Left ventricle myocardium inferior (tissue), 1 donor: ENCODE data around the gene CGB2. TPM values are rescaled to one million over a fixed set of nuclear protein-coding genes. Genes with fewer than 3 reads are reported as not detected.
A peak's percentile ranks its signal among the peaks of the same experiment; 100 is the strongest.
"Not testable (repeated sequence)": the region's sequence is repeated elsewhere in the genome, so short reads cannot be mapped to it uniquely, and the experiment has no call there.

Source experiments
- DNase-seq: peaks from one replicate; pipeline ENCODE4 v3.0.0-alpha.2; 2020
- H3K27ac ChIP-seq: fragments of 200-600 bp; replicated peaks from 2 replicates; pipeline ENCODE4 v1.8.0; 2021
- H3K27me3 ChIP-seq: fragments of 200-600 bp; 2 replicates; pipeline ENCODE4 v1.8.0; 2021; ENCODE audit warnings: low read depth
- H3K36me3 ChIP-seq: fragments of 200-600 bp; 2 replicates; pipeline ENCODE4 v1.8.0; 2021
- H3K4me1 ChIP-seq: fragments of 200-600 bp; 2 replicates; pipeline ENCODE4 v1.8.0; 2021
- H3K4me3 ChIP-seq: fragments of 200-600 bp; 2 replicates; pipeline ENCODE4 v1.8.0; 2021; ENCODE audit warnings: mild to moderate bottlenecking, moderate library complexity
- H3K9me3 ChIP-seq: fragments of 200-600 bp; replicated peaks from 2 replicates; pipeline ENCODE4 v1.8.0; 2021
- intact Hi-C: fragments of 100-400 bp; cut with micrococcal nuclease; formaldehyde crosslinking; loops from one replicate; pipeline ENCODE4 v1.11.0; 2022
- total RNA-seq: library from RNA; stranded (reverse); fragmentation: NEBNext Ultra II Directional; extraction: Animal tissue kit (Norgen Biotek cat#: 25700); gene quantifications from one replicate; pipeline ENCODE4 v1.2.1, GENCODE V29; 2021
- TF ChIP-seq, protein P1 (sequence below): fragments of 200-600 bp; IDR thresholded peaks from 2 replicates; pipeline ENCODE4 v1.8.0; 2021; ENCODE audit warnings: antibody characterized with exemption, mild to moderate bottlenecking, borderline replicate concordance
- donor health status: DM: no; HTN: yes; CAD: no; lungs with severe emphysema.

The CGB2 gene
- total RNA-seq, 1 donor from 2014 or later: not detected

DNA sequence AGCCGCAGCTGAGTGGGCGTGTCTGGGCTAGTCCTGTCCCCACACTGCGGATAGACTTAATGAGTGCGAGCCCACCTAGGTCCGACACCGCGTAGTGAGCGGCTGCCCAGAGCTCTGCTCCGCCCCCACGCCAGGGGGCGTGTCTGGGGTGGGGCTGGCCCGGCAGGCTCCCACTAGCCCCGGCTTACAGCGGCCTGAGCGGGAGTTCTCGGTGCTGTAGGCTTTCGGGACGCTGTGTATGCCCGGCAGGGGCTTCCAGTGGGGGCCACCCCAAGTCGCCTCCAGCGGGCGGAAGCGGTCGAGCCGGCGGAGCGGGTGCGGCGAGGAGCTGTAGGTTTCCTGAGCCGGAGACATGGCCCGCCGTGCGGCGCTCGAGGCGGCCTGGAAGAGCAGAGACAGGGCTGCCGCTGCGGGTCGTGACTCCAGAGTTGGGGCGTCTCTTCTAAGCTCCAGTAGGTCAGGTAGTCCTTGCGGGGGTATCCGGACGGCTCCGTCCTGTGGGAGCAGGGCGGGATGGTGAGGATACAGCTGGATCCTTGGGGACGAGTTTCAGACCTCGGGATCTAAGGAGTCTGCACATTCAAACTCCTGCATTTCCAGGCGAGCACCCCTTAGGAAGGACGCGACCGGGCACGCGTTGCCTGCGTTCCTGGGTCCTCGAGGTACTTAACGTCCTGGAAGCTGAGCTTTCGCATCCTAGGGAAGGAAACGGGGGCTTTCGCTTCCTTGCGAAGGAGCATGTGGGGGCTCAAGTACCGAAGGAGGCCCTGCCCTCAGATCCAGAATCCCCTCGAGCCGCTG lies 24.6 kb downstream of the CGB2 start:
- Histone ChIP-seq H3K27me3 (peaks cover 38% of the 10 kb centered on the region), H3K9me3 (no peaks in the 10 kb centered on the region), H3K4me3 (peak overlapping the region; percentile 72), H3K27ac (no peak overlapping the region), H3K36me3 (no peaks in the 10 kb centered on the region), H3K4me1 (peaks cover 22% of the 10 kb centered on the region)
- intact Hi-C loops: no loop called here
- TF ChIP-seq, protein P1, sequence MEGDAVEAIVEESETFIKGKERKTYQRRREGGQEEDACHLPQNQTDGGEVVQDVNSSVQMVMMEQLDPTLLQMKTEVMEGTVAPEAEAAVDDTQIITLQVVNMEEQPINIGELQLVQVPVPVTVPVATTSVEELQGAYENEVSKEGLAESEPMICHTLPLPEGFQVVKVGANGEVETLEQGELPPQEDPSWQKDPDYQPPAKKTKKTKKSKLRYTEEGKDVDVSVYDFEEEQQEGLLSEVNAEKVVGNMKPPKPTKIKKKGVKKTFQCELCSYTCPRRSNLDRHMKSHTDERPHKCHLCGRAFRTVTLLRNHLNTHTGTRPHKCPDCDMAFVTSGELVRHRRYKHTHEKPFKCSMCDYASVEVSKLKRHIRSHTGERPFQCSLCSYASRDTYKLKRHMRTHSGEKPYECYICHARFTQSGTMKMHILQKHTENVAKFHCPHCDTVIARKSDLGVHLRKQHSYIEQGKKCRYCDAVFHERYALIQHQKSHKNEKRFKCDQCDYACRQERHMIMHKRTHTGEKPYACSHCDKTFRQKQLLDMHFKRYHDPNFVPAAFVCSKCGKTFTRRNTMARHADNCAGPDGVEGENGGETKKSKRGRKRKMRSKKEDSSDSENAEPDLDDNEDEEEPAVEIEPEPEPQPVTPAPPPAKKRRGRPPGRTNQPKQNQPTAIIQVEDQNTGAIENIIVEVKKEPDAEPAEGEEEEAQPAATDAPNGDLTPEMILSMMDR: peak; percentile 56
- peak; percentile 55 for DNase-seq

DNA sequence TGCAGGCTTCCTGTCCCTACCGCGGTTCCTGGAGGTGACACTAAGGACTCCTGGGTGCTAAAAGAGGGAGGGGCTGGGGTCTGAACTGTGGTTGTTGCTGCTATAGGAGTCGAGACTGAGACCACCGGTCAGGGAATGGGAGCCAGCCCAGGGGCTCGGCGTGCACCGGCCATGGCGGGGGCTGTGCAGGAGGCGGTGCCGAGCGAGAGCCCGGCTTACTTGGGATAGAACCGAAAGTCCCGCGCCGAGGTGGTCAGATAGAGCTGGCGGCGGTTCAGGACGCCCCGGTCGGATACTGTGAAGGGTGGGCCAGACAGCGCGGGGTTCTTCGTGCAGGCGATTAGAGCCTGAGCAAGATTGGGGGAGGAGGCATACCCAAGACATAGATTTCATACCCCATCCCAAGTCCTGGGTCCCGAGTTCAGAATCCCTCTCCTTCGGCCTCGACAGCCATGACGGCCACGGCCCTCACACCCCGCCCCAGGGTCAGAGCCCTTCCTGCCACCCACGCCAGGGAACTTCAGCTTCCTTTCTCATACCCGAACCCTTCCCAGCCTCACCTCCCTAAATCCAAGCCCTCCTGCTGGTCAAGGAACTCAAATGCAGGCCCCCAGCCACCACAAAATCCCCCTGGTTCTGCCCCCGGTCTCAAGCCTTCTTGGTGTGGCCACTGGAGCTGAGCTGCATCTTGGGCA lies 25.4 kb downstream of the CGB2 start:
- intact Hi-C loops, H3K9me3 ChIP-seq, DNase-seq, H3K27ac ChIP-seq, H3K36me3 ChIP-seq: not testable (repeated sequence)
- H3K4me3 ChIP-seq: peak overlapping the region; percentile 72
- peaks cover 22% of the 10 kb centered on the region for H3K4me1 ChIP-seq
- H3K27me3 ChIP-seq: peaks cover 45% of the 10 kb centered on the region

DNA sequence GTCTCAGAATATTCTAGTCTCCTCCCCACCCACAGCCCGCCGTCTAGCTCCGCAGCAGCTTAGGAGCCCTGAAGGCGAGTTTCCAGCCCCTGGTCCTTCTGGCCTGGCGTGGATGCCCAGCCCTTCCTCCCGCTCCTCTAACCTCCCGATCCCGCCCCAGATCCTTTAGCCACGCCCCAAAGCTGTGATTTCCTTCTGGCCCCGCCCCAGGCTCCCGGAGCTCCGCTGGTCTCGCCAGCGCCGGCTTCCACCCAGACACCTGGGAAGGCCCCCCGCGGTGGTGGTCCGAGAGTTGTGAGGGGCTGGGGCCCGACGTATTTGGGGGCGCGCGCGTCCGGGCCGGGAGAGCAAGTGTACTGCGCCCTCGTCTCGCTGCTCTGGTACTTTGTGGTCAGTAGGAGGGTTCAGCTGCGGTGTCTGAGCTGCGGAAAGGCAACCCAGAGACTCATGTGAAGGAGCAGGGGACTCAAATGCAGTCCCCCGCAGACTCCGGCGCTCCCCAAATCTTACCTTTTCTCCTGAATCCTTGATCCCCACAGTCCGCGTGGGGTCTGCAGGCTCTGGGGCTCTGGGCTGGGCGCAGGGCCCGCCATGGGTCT lies 26.0 kb downstream of the CGB2 start, which contains the start of gene CGB7:
TSS of gene CGB7 (minus strand) at position 114 of the 599 bp plus-strand sequence. CDS start 2,374 bp downstream, outside the sequence.
- no peaks in the 10 kb centered on the region for H3K36me3 ChIP-seq
- no peak within 1 kb of the TSS for H3K27ac ChIP-seq
- DNase-seq: peak; percentile 78
- H3K9me3 ChIP-seq: no peaks in the 10 kb centered on the region
- peak within 1 kb of the TSS; percentile 72 for H3K4me3 ChIP-seq
- peaks cover 52% of the 10 kb centered on the region for H3K27me3 ChIP-seq
- H3K4me1 ChIP-seq: peaks cover 22% of the 10 kb centered on the region
- TF ChIP-seq, protein P1: no peak
- intact Hi-C loops: no loop called here

DNA sequence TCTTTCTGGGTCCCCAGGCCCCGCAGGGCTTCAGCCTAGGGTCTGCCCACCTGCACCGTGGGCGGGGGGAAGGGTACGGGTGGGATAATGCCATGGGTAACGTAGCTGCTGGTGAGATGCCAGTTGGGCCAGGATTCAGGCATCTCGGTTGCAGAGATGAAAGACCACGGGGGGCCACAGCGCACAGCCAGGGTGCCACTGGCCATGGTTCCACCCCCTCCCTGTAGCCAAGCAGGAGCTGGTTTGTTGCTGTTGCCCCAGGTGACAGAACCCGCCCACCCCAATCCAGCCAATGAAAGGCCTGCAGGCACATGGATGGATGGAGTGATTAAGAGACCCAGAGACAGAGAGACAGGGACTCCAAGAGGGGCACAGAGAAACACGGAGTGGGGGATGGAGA lies 26.9 kb downstream of the CGB2 start:
- peaks cover 60% of the 10 kb centered on the region for H3K27me3 ChIP-seq
- H3K9me3 ChIP-seq: no peaks in the 10 kb centered on the region
- no peak overlapping the region for H3K27ac ChIP-seq
- no peak overlapping the region for H3K4me3 ChIP-seq
- no peaks in the 10 kb centered on the region for H3K36me3 ChIP-seq
- TF ChIP-seq, protein P1: no peak
- DNase-seq: no peak
- intact Hi-C loops: no loop called here
- H3K4me1 ChIP-seq: peaks cover 22% of the 10 kb centered on the region

DNA sequence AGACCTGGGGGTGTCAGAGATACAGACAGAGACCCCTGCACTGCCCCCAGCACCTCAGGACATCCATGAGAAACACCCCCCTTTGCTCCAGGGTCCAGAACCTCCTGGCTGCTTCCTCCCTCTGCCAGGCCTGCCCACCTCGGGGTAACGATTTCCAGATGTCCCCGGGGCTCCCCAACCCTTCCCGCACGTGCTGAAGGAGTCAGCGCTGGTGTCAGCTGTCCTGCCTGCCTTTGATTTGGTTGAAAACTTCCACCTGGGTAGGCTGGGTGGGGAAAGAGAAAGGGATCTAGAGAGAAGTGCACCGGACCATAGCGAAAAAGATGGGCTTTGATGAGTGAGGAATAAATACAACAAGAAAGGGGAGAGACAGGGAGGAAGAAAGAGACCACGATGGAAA lies 27.4 kb downstream of the CGB2 start:
- H3K27ac ChIP-seq: no peak overlapping the region

More for the DNA sequence above, 27.4 kb downstream of the CGB2 start:
- intact Hi-C loops: no loop called here
- H3K27me3 ChIP-seq: peaks cover 65% of the 10 kb centered on the region
- no peaks in the 10 kb centered on the region for H3K9me3 ChIP-seq
- no peaks in the 10 kb centered on the region for H3K36me3 ChIP-seq
- peaks cover 22% of the 10 kb centered on the region for H3K4me1 ChIP-seq
- DNase-seq: no peak
- TF ChIP-seq, protein P1: no peak
- no peak overlapping the region for H3K4me3 ChIP-seq
